ENCODE measurements around the gene HP1BP3.

HP1BP3 gene

GRCh38 chr1:20708891-20709290, 78.2 kb downstream of the HP1BP3 start:
- Histone ChIP-seq H3K36me3 (ENCODE audit: insufficient read depth) (no peaks in the 10 kb centered on the region), H3K4me2 (no peak overlapping the region), H3K79me2 (ENCODE audit: insufficient read depth, low read depth) (no peaks in the 10 kb centered on the region), H2AFZ (ENCODE audit: low read depth) (no peak overlapping the region), H3K27me3 (ENCODE audit: insufficient read depth, low read depth) (peaks cover 40% of the 10 kb centered on the region), H3K4me3 (IDR thresholded peaks at IDR 0.05; ENCODE audit: insufficient read depth, low read depth, low read length) (no peak overlapping the region), H3K9ac (no peak overlapping the region), H4K20me1 (ENCODE audit: insufficient read depth) (no peaks in the 10 kb centered on the region), H3K27ac (no peak overlapping the region), H3K4me1 (ENCODE audit: low read depth, poor library complexity, severe bottlenecking) (no peaks in the 10 kb centered on the region)
- no peak for TF ChIP-seq CTCF (conservative IDR thresholded peaks at IDR 0.05; ENCODE audit: low read depth, low read length)

GRCh38 chr1:20708057-20708456, 79.0 kb downstream of the HP1BP3 start:
- Histone ChIP-seq H3K36me3 (ENCODE audit: insufficient read depth) (no peaks in the 10 kb centered on the region), H4K20me1 (ENCODE audit: insufficient read depth) (no peaks in the 10 kb centered on the region), H3K4me3 (IDR thresholded peaks at IDR 0.05; ENCODE audit: insufficient read depth, low read depth, low read length) (no peak overlapping the region), H3K4me2 (no peak overlapping the region), H3K4me1 (ENCODE audit: low read depth, poor library complexity, severe bottlenecking) (no peaks in the 10 kb centered on the region), H2AFZ (ENCODE audit: low read depth) (no peak overlapping the region), H3K9ac (no peak overlapping the region), H3K79me2 (ENCODE audit: insufficient read depth, low read depth) (no peaks in the 10 kb centered on the region), H3K27me3 (ENCODE audit: insufficient read depth, low read depth) (peaks cover 40% of the 10 kb centered on the region), H3K27ac (no peak overlapping the region)
- no peak for TF ChIP-seq CTCF (conservative IDR thresholded peaks at IDR 0.05; ENCODE audit: low read depth, low read length)

GRCh38 chr1:20706841-20707240, 80.3 kb downstream of the HP1BP3 start:
- Histone ChIP-seq H3K27me3 (ENCODE audit: insufficient read depth, low read depth) (peaks cover 37% of the 10 kb centered on the region), H3K9ac (no peak overlapping the region), H3K79me2 (ENCODE audit: insufficient read depth, low read depth) (no peaks in the 10 kb centered on the region), H2AFZ (ENCODE audit: low read depth) (no peak overlapping the region), H3K4me3 (IDR thresholded peaks at IDR 0.05; ENCODE audit: insufficient read depth, low read depth, low read length) (no peak overlapping the region), H3K36me3 (ENCODE audit: insufficient read depth) (no peaks in the 10 kb centered on the region), H3K27ac (no peak overlapping the region), H3K4me2 (no peak overlapping the region), H4K20me1 (ENCODE audit: insufficient read depth) (no peaks in the 10 kb centered on the region), H3K4me1 (ENCODE audit: low read depth, poor library complexity, severe bottlenecking) (no peaks in the 10 kb centered on the region)
- TF ChIP-seq CTCF (conservative IDR thresholded peaks at IDR 0.05; ENCODE audit: low read depth, low read length): no peak

GRCh38 chr1:20705203-20705755, 81.8 kb downstream of the HP1BP3 start:
- H3K9ac ChIP-seq: no peak overlapping the region
- H4K20me1 ChIP-seq (ENCODE audit: insufficient read depth): no peaks in the 10 kb centered on the region
- no peak overlapping the region for H3K4me3 ChIP-seq (IDR thresholded peaks at IDR 0.05; ENCODE audit: insufficient read depth, low read depth, low read length)
- no peaks in the 10 kb centered on the region for H3K79me2 ChIP-seq (ENCODE audit: insufficient read depth, low read depth)
- no peaks in the 10 kb centered on the region for H3K4me1 ChIP-seq (ENCODE audit: low read depth, poor library complexity, severe bottlenecking)
- no peaks in the 10 kb centered on the region for H3K36me3 ChIP-seq (ENCODE audit: insufficient read depth)
- no peak overlapping the region for H2AFZ ChIP-seq (ENCODE audit: low read depth)
- TF ChIP-seq CTCF (conservative IDR thresholded peaks at IDR 0.05; ENCODE audit: low read depth, low read length): no peak
- no peak overlapping the region for H3K27ac ChIP-seq
- peaks cover 32% of the 10 kb centered on the region for H3K27me3 ChIP-seq (ENCODE audit: insufficient read depth, low read depth)
- no peak overlapping the region for H3K4me2 ChIP-seq

Data from KMS-11 (cell line).